GM12891 (cell line): Measurements from ENCODE around the gene MAPRE2.

ENCODE experiments used
- POLR2A ChIP-seq: IDR thresholded peaks from 2 replicates; pipeline ENCODE4 v1.6.1; 2011; ENCODE audit warnings: low read depth, low read length, control low read depth
- POLR2AphosphoS5 ChIP-seq: IDR thresholded peaks from 2 replicates; pipeline ENCODE4 v1.6.1; 2011; ENCODE audit warnings: low read depth, low read length, control low read depth
- TAF1 ChIP-seq: IDR thresholded peaks from 2 replicates; pipeline ENCODE4 v1.6.1; 2011; ENCODE audit warnings: low read depth, low read length, control low read depth

GRCh38 chr18:35172009-35172408 is 130.8 kb downstream of the MAPRE2 start:
- TF ChIP-seq POLR2A (no peak), TAF1 (no peak), POLR2AphosphoS5 (no peak)
